HG03045 (cell line): ENCODE data around the gene ZNF385B.

ENCODE experiments used
- ATAC-seq: cut with Tn5 transposase; IDR thresholded peaks from one replicate; pipeline ENCODE4 v1.9.1; 2021; ENCODE audit warnings: mild to moderate bottlenecking, moderate library complexity; ENCODE audit not compliant: unreplicated experiment

Gene ZNF385B

GRCh38 chr2:179751163-179751809 lies 110.1 kb downstream of the ZNF385B start:
- no peak for ATAC-seq

- ATAC-seq = no peak
These were observed 112.2 kb downstream of the ZNF385B start for GRCh38 chr2:179749210-179749609.

GRCh38 chr2:179746981-179747380 lies 114.4 kb downstream of the ZNF385B start:
- no peak for ATAC-seq

- no peak for ATAC-seq
These were observed 115.7 kb downstream of the ZNF385B start for GRCh38 chr2:179745635-179746256.

GRCh38 chr2:179744401-179744800 lies 117.0 kb downstream of the ZNF385B start:
- no peak for ATAC-seq

- ATAC-seq = no peak
These were observed 120.1 kb downstream of the ZNF385B start for GRCh38 chr2:179741317-179741716.

GRCh38 chr2:179729966-179730365 lies 131.4 kb downstream of the ZNF385B start:
- no peak for ATAC-seq

- no peak for ATAC-seq
These were observed 134.8 kb downstream of the ZNF385B start for GRCh38 chr2:179726461-179727180.

GRCh38 chr2:179724403-179724802 lies 137.0 kb downstream of the ZNF385B start:
- ATAC-seq = no peak

GRCh38 chr2:179720173-179720772 lies 141.1 kb downstream of the ZNF385B start:
- ATAC-seq = no peak

- ATAC-seq = no peak
These were observed 145.5 kb downstream of the ZNF385B start for GRCh38 chr2:179715871-179716270.

- no peak for ATAC-seq
These were observed 146.2 kb downstream of the ZNF385B start for GRCh38 chr2:179715196-179715595.

GRCh38 chr2:179712825-179713224 lies 148.6 kb downstream of the ZNF385B start:
- ATAC-seq = no peak

GRCh38 chr2:179711375-179711774 lies 150.0 kb downstream of the ZNF385B start:
- ATAC-seq = no peak

- ATAC-seq = no peak
These were observed 157.7 kb downstream of the ZNF385B start for GRCh38 chr2:179703702-179704101.

- ATAC-seq = no peak
These were observed 158.5 kb downstream of the ZNF385B start for GRCh38 chr2:179702912-179703311.

GRCh38 chr2:179701524-179702110 lies 159.8 kb downstream of the ZNF385B start:
- ATAC-seq = no peak

- no peak for ATAC-seq
These were observed 165.9 kb downstream of the ZNF385B start for GRCh38 chr2:179695486-179695885.

GRCh38 chr2:179694963-179695362 lies 166.4 kb downstream of the ZNF385B start:
- ATAC-seq = no peak

- ATAC-seq = no peak
These were observed 168.8 kb downstream of the ZNF385B start for GRCh38 chr2:179692610-179693009.

- no peak for ATAC-seq
These were observed 169.4 kb downstream of the ZNF385B start for GRCh38 chr2:179692043-179692442.
